Tibial nerve (tissue), 4 donors: ENCODE results near the gene SLC5A10. TPM values are rescaled to one million over a fixed set of nuclear protein-coding genes. Genes with fewer than 3 reads are reported as not detected.

Experiments used
- DNase-seq, 2 donors: peaks; one replicate each; pipeline ENCODE4 v3.0.0-alpha.2; 2019; ENCODE audit warnings: low spot score in 2 of 2
- H3K27ac ChIP-seq, 4 donors: fragments of 200-600 bp; sonication (generic) in 3 of 4; one replicate each; pipeline ENCODE4 v1.5.1; 2017 to 2019; ENCODE audit warnings: mild to moderate bottlenecking in 1 of 4
- H3K27me3 ChIP-seq, 2 donors: fragments of 200-600 bp; sonication (generic) in 1 of 2; one replicate each; pipeline versions ENCODE4 v1.5.1 to v1.6.0; 2017 to 2019
- H3K36me3 ChIP-seq, 3 donors: fragments of 200-600 bp; sonication (generic); one replicate each; pipeline ENCODE4 v1.5.1; 2018 to 2019
- H3K4me1 ChIP-seq, 4 donors: fragments of 200-600 bp; sonication (generic) in 3 of 4; one replicate each; pipeline ENCODE4 v1.5.1; 2017 to 2019
- H3K4me3 ChIP-seq, 4 donors: fragments of 200-600 bp; sonication (generic) in 3 of 4; one replicate each; pipeline ENCODE4 v1.5.1; 2017 to 2019; ENCODE audit warnings: mild to moderate bottlenecking in 1 of 4, moderate library complexity in 1 of 4
- H3K9me3 ChIP-seq, 4 donors: fragments of 200-600 bp; sonication (generic) in 3 of 4; one replicate each; pipeline ENCODE4 v1.5.1; 2017 to 2019
- EP300 ChIP-seq, 2 donors: sonication (generic); formaldehyde crosslinking; IDR thresholded peaks; one replicate each; pipeline ENCODE4 v1.6.1; 2017; ENCODE audit warnings: antibody characterized with exemption in 2 of 2, mild to moderate bottlenecking in 1 of 2
- POLR2A ChIP-seq, 2 donors: fragments of 450-650 bp; IDR thresholded peaks; one replicate each; pipeline ENCODE4 v1.6.1; 2017; ENCODE audit warnings: antibody characterized with exemption in 2 of 2, mild to moderate bottlenecking in 2 of 2, moderate library complexity in 2 of 2
- WGBS, 2 donors: methylation state at CpG; one replicate each; pipeline ENCODE4 v1.1.5; 2018; 5-methylcytosine and 5-hydroxymethylcytosine counted together
- total RNA-seq, 4 donors: library from RNA; depleted of rRNA; stranded (reverse); fragments of >200 nt; gene quantifications; one replicate each; pipeline ENCODE4 v1.1.0, GENCODE V29; 2016
- TF ChIP-seq, protein P1 (sequence below), 5 experiments: fragments of 200-600 bp in 3 of 5; fragments of 450-650 bp in 2 of 5; sonication (generic) in 3 of 5; IDR thresholded peaks; one replicate each; pipeline ENCODE4 v1.5.1; 2016 to 2019; ENCODE audit warnings: antibody characterized with exemption in 5 of 5, mild to moderate bottlenecking in 3 of 5, moderate library complexity in 2 of 5

SLC5A10 gene
- total RNA-seq, 4 donors from 2014 or later = not detected

DNA sequence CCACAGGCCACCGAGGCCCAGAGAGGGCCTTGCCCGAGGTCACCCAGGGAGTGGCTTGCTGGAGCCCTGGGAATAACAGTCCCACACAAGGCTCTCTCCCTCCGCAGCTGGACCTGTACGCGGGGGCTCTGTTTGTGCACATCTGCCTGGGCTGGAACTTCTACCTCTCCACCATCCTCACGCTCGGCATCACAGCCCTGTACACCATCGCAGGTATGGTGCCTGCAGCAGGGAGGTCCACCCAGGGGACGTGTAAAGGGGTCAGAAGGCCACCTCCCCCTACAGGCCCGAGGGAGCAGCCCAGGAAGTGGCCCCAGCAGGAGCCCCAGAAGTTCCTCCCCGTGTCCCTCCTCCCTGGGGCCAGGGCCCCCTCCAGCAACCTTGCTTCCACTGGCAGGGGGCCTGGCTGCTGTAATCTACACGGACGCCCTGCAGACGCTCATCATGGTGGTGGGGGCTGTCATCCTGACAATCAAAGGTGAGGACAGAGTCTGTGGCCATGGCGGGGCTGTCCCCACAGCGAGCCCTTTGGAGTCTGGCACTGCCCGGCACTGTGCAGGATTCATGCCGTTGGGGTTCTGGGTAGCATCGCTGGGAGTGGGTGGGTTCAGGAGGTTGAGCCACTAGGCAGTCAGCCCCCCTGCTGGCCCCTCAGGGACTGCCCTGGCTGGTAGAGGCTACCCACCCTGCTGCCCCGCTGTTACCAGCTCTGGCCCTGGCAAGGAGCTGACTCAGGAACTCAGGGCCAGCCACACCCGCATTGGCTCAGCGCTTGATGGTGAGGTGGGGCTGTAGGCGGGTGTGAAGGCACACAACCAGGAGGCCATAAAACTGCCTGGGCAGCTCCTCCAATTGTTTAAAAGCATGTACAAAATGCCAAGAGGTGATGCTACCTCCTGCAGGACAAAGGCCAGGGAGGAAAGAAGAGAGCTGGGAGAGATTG is 17.3 kb downstream of the SLC5A10 start:
- no peak for TF ChIP-seq EP300 (IDR thresholded peaks at IDR 0.05)
- TF ChIP-seq, protein P1, sequence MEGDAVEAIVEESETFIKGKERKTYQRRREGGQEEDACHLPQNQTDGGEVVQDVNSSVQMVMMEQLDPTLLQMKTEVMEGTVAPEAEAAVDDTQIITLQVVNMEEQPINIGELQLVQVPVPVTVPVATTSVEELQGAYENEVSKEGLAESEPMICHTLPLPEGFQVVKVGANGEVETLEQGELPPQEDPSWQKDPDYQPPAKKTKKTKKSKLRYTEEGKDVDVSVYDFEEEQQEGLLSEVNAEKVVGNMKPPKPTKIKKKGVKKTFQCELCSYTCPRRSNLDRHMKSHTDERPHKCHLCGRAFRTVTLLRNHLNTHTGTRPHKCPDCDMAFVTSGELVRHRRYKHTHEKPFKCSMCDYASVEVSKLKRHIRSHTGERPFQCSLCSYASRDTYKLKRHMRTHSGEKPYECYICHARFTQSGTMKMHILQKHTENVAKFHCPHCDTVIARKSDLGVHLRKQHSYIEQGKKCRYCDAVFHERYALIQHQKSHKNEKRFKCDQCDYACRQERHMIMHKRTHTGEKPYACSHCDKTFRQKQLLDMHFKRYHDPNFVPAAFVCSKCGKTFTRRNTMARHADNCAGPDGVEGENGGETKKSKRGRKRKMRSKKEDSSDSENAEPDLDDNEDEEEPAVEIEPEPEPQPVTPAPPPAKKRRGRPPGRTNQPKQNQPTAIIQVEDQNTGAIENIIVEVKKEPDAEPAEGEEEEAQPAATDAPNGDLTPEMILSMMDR (IDR thresholded peaks at IDR 0.05) = no peak
- TF ChIP-seq POLR2A (IDR thresholded peaks at IDR 0.05) = no peak
- H3K36me3 ChIP-seq = no peaks in the 10 kb centered on the region
- no peak overlapping the region for H3K4me3 ChIP-seq
- no peaks in the 10 kb centered on the region for H3K27me3 ChIP-seq
- H3K27ac ChIP-seq = peak overlapping the region in 1 of 4 donors; percentile 26
- peak in 1 of 2 donors; percentile 7 for DNase-seq
- H3K9me3 ChIP-seq = no peaks in the 10 kb centered on the region
- H3K4me1 ChIP-seq = peaks cover 0 to 14% (median 0%) of the 10 kb centered on the region in 4 donors
- WGBS, 2 donors = 67 to 69% methylated on average over 15 to 22 of the region's 23 CpGs

DNA sequence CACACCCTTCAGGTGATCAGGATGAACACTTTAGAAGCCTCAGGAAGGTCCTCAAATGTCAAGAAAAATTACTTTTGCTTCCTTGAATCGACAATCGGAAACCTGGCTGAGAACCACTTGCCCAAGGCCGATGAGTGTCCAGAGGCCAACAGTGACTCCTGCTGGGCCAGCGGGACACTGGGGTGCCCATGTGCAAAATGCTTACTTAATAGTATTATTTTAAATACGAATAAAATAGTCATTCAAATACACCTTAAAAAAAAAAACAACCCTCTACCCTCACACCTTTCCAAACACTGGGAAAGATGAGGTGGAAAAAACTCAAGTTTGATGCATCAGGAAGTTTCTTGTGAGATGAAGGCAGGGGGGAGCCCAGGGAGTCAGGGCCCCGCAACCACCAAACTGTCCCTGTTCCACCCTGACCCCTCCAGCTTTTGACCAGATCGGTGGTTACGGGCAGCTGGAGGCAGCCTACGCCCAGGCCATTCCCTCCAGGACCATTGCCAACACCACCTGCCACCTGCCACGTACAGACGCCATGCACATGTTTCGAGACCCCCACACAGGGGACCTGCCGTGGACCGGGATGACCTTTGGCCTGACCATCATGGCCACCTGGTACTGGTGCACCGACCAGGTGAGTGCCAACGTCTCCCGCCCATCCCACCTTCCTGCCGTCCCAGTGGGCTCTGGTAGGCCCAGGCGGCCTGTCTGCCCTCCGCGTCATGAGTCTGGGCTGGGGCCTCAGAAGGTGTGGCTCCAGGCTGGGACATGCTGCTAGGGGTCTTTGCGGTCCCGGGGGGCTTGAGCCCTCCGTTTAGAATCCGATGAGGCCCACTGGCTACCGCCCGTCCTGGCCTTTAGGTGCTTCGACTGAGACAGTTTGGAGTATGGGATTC is 18.9 kb downstream of the SLC5A10 start:
- H3K9me3 ChIP-seq = no peaks in the 10 kb centered on the region
- no peaks in the 10 kb centered on the region for H3K27me3 ChIP-seq
- no peaks in the 10 kb centered on the region for H3K36me3 ChIP-seq
- WGBS, 2 donors = 89 to 92% methylated on average over 20 to 25 of the region's 28 CpGs
- no peak overlapping the region for H3K27ac ChIP-seq
- TF ChIP-seq POLR2A (IDR thresholded peaks at IDR 0.05) = no peak
- TF ChIP-seq, protein P1 (IDR thresholded peaks at IDR 0.05) = no peak
- no peak for TF ChIP-seq EP300 (IDR thresholded peaks at IDR 0.05)
- no peak for DNase-seq
- peaks cover 0 to 14% (median 0%) of the 10 kb centered on the region in 4 donors for H3K4me1 ChIP-seq
- no peak overlapping the region for H3K4me3 ChIP-seq

DNA sequence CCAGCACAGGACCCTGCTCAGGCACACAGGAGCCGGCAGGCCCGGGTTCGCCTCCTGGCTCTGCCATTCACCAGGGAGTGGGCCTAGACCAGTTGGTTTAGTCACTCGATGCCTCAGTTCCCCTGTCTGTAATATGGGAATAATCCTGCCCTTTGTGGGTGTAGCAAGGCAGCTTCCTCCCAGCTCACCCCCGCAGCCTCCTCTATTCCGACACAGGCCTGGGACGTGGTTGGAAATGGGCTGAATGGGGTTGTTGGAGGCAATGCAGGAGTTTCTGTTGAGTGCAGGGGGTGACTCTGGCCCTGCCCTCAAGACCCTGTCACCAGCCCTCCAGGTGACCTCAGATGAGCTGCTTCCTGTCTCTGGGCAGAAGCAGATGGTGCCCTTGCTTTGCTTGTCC is 19.8 kb downstream of the SLC5A10 start:
- Histone ChIP-seq H3K36me3 (no peaks in the 10 kb centered on the region), H3K4me1 (peaks cover 0 to 14% (median 0%) of the 10 kb centered on the region in 4 donors), H3K9me3 (no peaks in the 10 kb centered on the region), H3K27ac (no peak overlapping the region), H3K27me3 (no peaks in the 10 kb centered on the region), H3K4me3 (no peak overlapping the region)
- 91 to 95% methylated on average over 6 to 7 of the region's 7 CpGs for WGBS, 2 donors
- no peak for DNase-seq
- TF ChIP-seq EP300 (IDR thresholded peaks at IDR 0.05) = no peak
- TF ChIP-seq, protein P1 (IDR thresholded peaks at IDR 0.05) = no peak
- no peak for TF ChIP-seq POLR2A (IDR thresholded peaks at IDR 0.05)

DNA sequence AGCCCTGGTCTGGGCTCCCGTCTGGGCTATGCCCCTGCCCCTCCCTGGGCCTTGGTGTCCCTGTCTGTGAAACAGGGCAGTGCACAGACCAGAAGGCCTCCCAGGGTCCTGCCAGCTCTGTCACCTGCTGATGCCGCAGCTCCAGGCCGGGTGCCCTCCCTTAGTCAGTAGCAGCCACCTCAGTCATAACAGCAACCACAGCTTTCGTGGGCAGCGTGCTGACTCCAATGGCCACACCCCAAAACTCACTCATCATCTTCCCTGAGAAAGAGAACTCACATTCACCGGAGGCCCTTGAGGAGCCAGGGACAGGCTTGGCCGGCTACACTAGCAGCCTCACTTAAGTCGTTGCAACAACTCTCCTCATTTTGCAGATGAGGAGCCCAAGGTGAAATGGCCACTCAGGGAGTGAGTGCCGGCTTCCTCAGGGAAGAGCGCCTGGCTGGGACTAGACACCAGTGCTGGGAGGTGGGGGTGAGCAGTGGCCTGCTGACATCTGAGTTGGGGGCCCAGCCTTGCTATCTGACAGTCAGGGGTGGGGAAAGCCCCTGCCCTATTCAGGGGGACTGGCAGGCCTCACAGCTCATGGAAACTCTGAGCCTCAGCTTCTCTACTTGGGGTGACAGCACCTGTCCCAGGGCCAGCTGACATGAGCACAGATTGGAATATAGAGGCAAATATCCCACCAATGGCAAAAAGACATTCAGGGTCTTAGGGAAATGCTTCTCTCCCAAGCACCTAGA is 22.6 kb downstream of the SLC5A10 start:
- 83 to 89% methylated on average over 8 to 10 of the region's 10 CpGs for WGBS, 2 donors
- Histone ChIP-seq H3K4me3 (no peak overlapping the region), H3K27me3 (no peaks in the 10 kb centered on the region), H3K4me1 (peaks cover 0 to 3% (median 0%) of the 10 kb centered on the region in 4 donors), H3K27ac (no peak overlapping the region), H3K9me3 (no peaks in the 10 kb centered on the region), H3K36me3 (no peaks in the 10 kb centered on the region)
- no peak for DNase-seq
- TF ChIP-seq EP300 (IDR thresholded peaks at IDR 0.05) = no peak
- TF ChIP-seq, protein P1 (IDR thresholded peaks at IDR 0.05) = no peak
- no peak for TF ChIP-seq POLR2A (IDR thresholded peaks at IDR 0.05)
